CD4-positive, alpha-beta T cell (primary cell): ENCODE results near the gene SLC38A10. TPM values are rescaled to one million over a fixed set of nuclear protein-coding genes. Genes with fewer than 3 reads are reported as not detected.

Experiments
- ATAC-seq: fragments of 200-7000 bp; cut with Tn5 transposase; one replicate; pipeline ENCODE4 v1.10.0; 2022; ENCODE audit warnings: mild to moderate bottlenecking; ENCODE audit not compliant: poor library complexity
- CTCF ChIA-PET: fragments of 350-600 bp; sonication (Branson Sonifier 250); formaldehyde crosslinking; loops from one replicate; lab custom pipeline; 2021; ENCODE audit warnings: antibody characterized with exemption, inconsistent platforms; lab: Charles Lee
- POLR2A ChIA-PET: fragments of 350-600 bp; sonication (Branson Sonifier 250); formaldehyde crosslinking; loops from one replicate; lab custom pipeline; 2021; ENCODE audit warnings: antibody characterized with exemption, inconsistent platforms; lab: Charles Lee
- DNase-seq, 14 experiments: peaks; one replicate each; pipeline ENCODE4 v3.0.0-alpha.2; 2013 to 2020; ENCODE audit warnings: mixed read lengths in 2 of 14
- H3K27ac ChIP-seq, 2 donors: one replicate each; pipeline versions ENCODE4 v1.5.1 to v1.7.0; 2013; ENCODE audit warnings: low read length in 2 of 2, low read depth in 1 of 2, mild to moderate bottlenecking in 1 of 2
- H3K27me3 ChIP-seq, 2 experiments: 1 replicate in 1 of 2; 2 replicates in 1 of 2; pipeline versions ENCODE4 v1.6.1 to v1.7.0; 2013; ENCODE audit warnings: low read length in 2 of 2, control low read depth in 1 of 2, mild to moderate bottlenecking in 1 of 2, moderate library complexity in 1 of 2; ENCODE audit not compliant: insufficient read depth in 2 of 2, control insufficient read depth in 1 of 2
- H3K36me3 ChIP-seq: one replicate; pipeline ENCODE4 v1.6.1; 2013; ENCODE audit warnings: low read length, control low read depth; ENCODE audit not compliant: insufficient read depth
- H3K4me1 ChIP-seq: one replicate; pipeline ENCODE4 v1.6.1; 2013; ENCODE audit warnings: low read length, control low read depth; ENCODE audit not compliant: insufficient read depth
- H3K4me3 ChIP-seq: one replicate; pipeline ENCODE4 v1.5.1; 2013; ENCODE audit warnings: mild to moderate bottlenecking, low read length, moderate library complexity
- H3K9me3 ChIP-seq, 2 experiments: 1 replicate in 1 of 2; 2 replicates in 1 of 2; pipeline versions ENCODE4 v1.6.1 to v1.7.0; 2013; ENCODE audit warnings: low read length in 2 of 2, mild to moderate bottlenecking in 2 of 2, control low read depth in 1 of 2, moderate library complexity in 1 of 2; ENCODE audit not compliant: control insufficient read depth in 1 of 2, insufficient read depth in 1 of 2
- H3K27ac Mint-ChIP-seq: one replicate; pipeline ENCODE4 v1.8.0; 2020; ENCODE audit warnings: mixed read lengths
- H3K27me3 Mint-ChIP-seq: one replicate; pipeline ENCODE4 v1.8.0; 2021; ENCODE audit warnings: mixed read lengths
- H3K36me3 Mint-ChIP-seq: one replicate; pipeline ENCODE4 v1.8.0; 2021; ENCODE audit warnings: low read depth, mixed read lengths
- H3K4me1 Mint-ChIP-seq: one replicate; pipeline ENCODE4 v1.8.0; 2021; ENCODE audit warnings: low read depth, mixed read lengths
- H3K4me3 Mint-ChIP-seq: one replicate; pipeline ENCODE4 v1.8.0; 2020; ENCODE audit warnings: mild to moderate bottlenecking, mixed read lengths
- H3K9me3 Mint-ChIP-seq: one replicate; pipeline ENCODE4 v1.8.0; 2020; ENCODE audit warnings: mixed read lengths
- CTCF ChIP-seq: fragments of 200-600 bp; IDR thresholded peaks from one replicate; pipeline ENCODE4 v1.8.0; 2022; ENCODE audit warnings: antibody characterized with exemption, mild to moderate bottlenecking
- intact Hi-C, 2 experiments: fragments of 100-400 bp; cut with DNase I in 1 of 2; cut with micrococcal nuclease in 1 of 2; formaldehyde crosslinking; loops; one replicate each; pipeline versions ENCODE4 v1.15.1 to v1.9.0; 2023 to 2025; cut with DNase I, micrococcal nuclease
- total RNA-seq, 174 experiments: library from RNA in 2 of 174; stranded (reverse) in 2 of 174; gene quantifications; one replicate each; pipeline ENCODE4 v1.2.3 and lab custom pipeline; 2021 to 2026

The SLC38A10 gene
- total RNA-seq, 2 experiments from 2014 or later, result 22.8 to 26.4 TPM

- intact Hi-C loops, result no loop called here
- ATAC-seq (no peak), DNase-seq (no peak)
- ChIA-PET POLR2A (no interaction called here), CTCF (no interaction called here)
- Mint-ChIP-seq H3K27me3 (no peaks in the 10 kb centered on the region), H3K36me3 (peaks cover 58% of the 10 kb centered on the region), H3K4me3 (no peak overlapping the region), H3K9me3 (no peaks in the 10 kb centered on the region), H3K27ac (no peak overlapping the region), H3K4me1 (no peaks in the 10 kb centered on the region)
- Histone ChIP-seq H3K27ac (no peak overlapping the region), H3K9me3 (no peaks in the 10 kb centered on the region), H3K27me3 (no peaks in the 10 kb centered on the region), H3K36me3 (peaks cover 76% of the 10 kb centered on the region), H3K4me1 (peaks cover 7% of the 10 kb centered on the region), H3K4me3 (no peak overlapping the region)
- no peak for TF ChIP-seq CTCF
These were observed 17.0 kb downstream of the SLC38A10 start for GRCh38 chr17:81277946-81278693.

- POLR2A ChIA-PET, result no interaction called here
These were observed 17.7 kb downstream of the SLC38A10 start for GRCh38 chr17:81277421-81277820.

GRCh38 chr17:81276781-81277180, 18.3 kb downstream of the SLC38A10 start:
- Histone ChIP-seq H3K9me3 (no peaks in the 10 kb centered on the region), H3K4me1 (peaks cover 9% of the 10 kb centered on the region), H3K4me3 (no peak overlapping the region), H3K27ac (no peak overlapping the region), H3K36me3 (peaks cover 73% of the 10 kb centered on the region), H3K27me3 (no peaks in the 10 kb centered on the region)
- POLR2A ChIA-PET, result no interaction called here
- no peak for TF ChIP-seq CTCF
- no peaks in the 10 kb centered on the region for H3K27me3 Mint-ChIP-seq
- H3K4me3 Mint-ChIP-seq, result no peak overlapping the region
- no peak overlapping the region for H3K27ac Mint-ChIP-seq
- intact Hi-C loops, result no loop called here
- ATAC-seq, result no peak
- no peaks in the 10 kb centered on the region for H3K9me3 Mint-ChIP-seq
- no peak for DNase-seq
- peaks cover 6% of the 10 kb centered on the region for H3K4me1 Mint-ChIP-seq
- peaks cover 69% of the 10 kb centered on the region for H3K36me3 Mint-ChIP-seq
- CTCF ChIA-PET, result no interaction called here

More at GRCh38 chr17:81277421-81277820, 17.7 kb downstream of the SLC38A10 start:
- intact Hi-C loops, result no loop called here
- Histone ChIP-seq H3K4me3 (no peak overlapping the region), H3K27ac (no peak overlapping the region), H3K36me3 (peaks cover 76% of the 10 kb centered on the region), H3K4me1 (peaks cover 12% of the 10 kb centered on the region), H3K9me3 (no peaks in the 10 kb centered on the region), H3K27me3 (no peaks in the 10 kb centered on the region)
- CTCF ChIA-PET, result no interaction called here
- DNase-seq (no peak), ATAC-seq (no peak)
- no peak for TF ChIP-seq CTCF
- Mint-ChIP-seq H3K9me3 (no peaks in the 10 kb centered on the region), H3K4me1 (peaks cover 6% of the 10 kb centered on the region), H3K27ac (no peak overlapping the region), H3K27me3 (no peaks in the 10 kb centered on the region), H3K4me3 (no peak overlapping the region), H3K36me3 (peaks cover 65% of the 10 kb centered on the region)
